SHP77 treated with DMSO at 0.1 percent for 48 hours (cell line): ENCODE results near the gene TMEM30A.

Source experiments
- DNase-seq: peaks from one replicate; lab custom pipeline; 2025; lab: John Stamatoyannopoulos, UW

TMEM30A gene

GRCh38 chr6:75262716-75263400, 21.7 kb downstream of the TMEM30A start:
- DNase-seq: no peak

GRCh38 chr6:75261299-75261698, 23.3 kb downstream of the TMEM30A start:
- no peak for DNase-seq

GRCh38 chr6:75257343-75258087, 27.1 kb downstream of the TMEM30A start:
- DNase-seq: no peak

GRCh38 chr6:75250552-75250951, 34.0 kb downstream of the TMEM30A start:
- no peak for DNase-seq

- DNase-seq: no peak
Observed at GRCh38 chr6:75249837-75250236, 34.8 kb downstream of the TMEM30A start.

- DNase-seq: no peak
Observed at GRCh38 chr6:75246386-75246785, 38.2 kb downstream of the TMEM30A start.

- DNase-seq: peak; percentile 30
Observed at GRCh38 chr6:75244063-75244584, 40.5 kb downstream of the TMEM30A start.

- DNase-seq: peak; percentile 94
Observed at GRCh38 chr6:75243333-75244062, 41.1 kb downstream of the TMEM30A start, which contains the start of gene COX7A2. Gene COX7A2, minus strand, starts transcription at chr6:75243801. Its CDS starts 67 bp downstream, at chr6:75243734.

- DNase-seq: no peak
Observed at GRCh38 chr6:75236630-75237029, 48.0 kb downstream of the TMEM30A start.

- no peak for DNase-seq
Observed at GRCh38 chr6:75235271-75235670, 49.3 kb downstream of the TMEM30A start.

- no peak for DNase-seq
Observed at GRCh38 chr6:75234126-75234865, 50.3 kb downstream of the TMEM30A start.

GRCh38 chr6:75233092-75233615, 51.4 kb downstream of the TMEM30A start:
- no peak for DNase-seq

GRCh38 chr6:75230484-75231325, 53.9 kb downstream of the TMEM30A start:
- peak; percentile 17 for DNase-seq

GRCh38 chr6:75224303-75224926, 60.2 kb downstream of the TMEM30A start:
- no peak for DNase-seq

GRCh38 chr6:75223428-75223827, 61.2 kb downstream of the TMEM30A start:
- no peak for DNase-seq

GRCh38 chr6:75222261-75222660, 62.3 kb downstream of the TMEM30A start:
- no peak for DNase-seq

GRCh38 chr6:75221116-75221515, 63.5 kb downstream of the TMEM30A start:
- no peak for DNase-seq

GRCh38 chr6:75220357-75220756, 64.2 kb downstream of the TMEM30A start:
- no peak for DNase-seq

- no peak for DNase-seq
Observed at GRCh38 chr6:75219263-75219662, 65.3 kb downstream of the TMEM30A start.

- no peak for DNase-seq
Observed at GRCh38 chr6:75217193-75217592, 67.4 kb downstream of the TMEM30A start.
